Psoas muscle (tissue), 8 donors: ENCODE data around the gene S100A8. TPM values are rescaled to one million over a fixed set of nuclear protein-coding genes. Genes with fewer than 3 reads are reported as not detected.

ENCODE experiments used
- ATAC-seq, 4 donors: fragments of 200-7000 bp; cut with Tn5 transposase; one replicate each; pipeline ENCODE4 v1.9.1; 2020; ENCODE audit warnings: moderate library complexity in 3 of 4, mild to moderate bottlenecking in 2 of 4
- DNase-seq, 2 donors: peaks; one replicate each; pipeline ENCODE4 v3.0.0-alpha.2; 2020
- H3K27ac ChIP-seq: fragments of 200-600 bp; one replicate; pipeline ENCODE4 v1.8.0; 2022
- H3K27me3 ChIP-seq, 3 donors: fragments of 200-600 bp in 1 of 3; one replicate each; pipeline versions ENCODE4 v1.6.1 to v1.8.0; 2013 to 2022; ENCODE audit warnings: low read length in 2 of 3, mild to moderate bottlenecking in 2 of 3, moderate library complexity in 1 of 3; ENCODE audit not compliant: insufficient read depth in 3 of 3
- H3K36me3 ChIP-seq, 2 donors: fragments of 200-600 bp in 1 of 2; one replicate each; pipeline versions ENCODE4 v1.6.1 to v1.8.0; 2013 to 2022; ENCODE audit warnings: low read depth in 1 of 2, mild to moderate bottlenecking in 1 of 2, moderate library complexity in 1 of 2; ENCODE audit not compliant: insufficient read depth in 1 of 2
- H3K4me1 ChIP-seq: fragments of 200-600 bp; one replicate; pipeline ENCODE4 v1.8.0; 2022
- H3K4me3 ChIP-seq: fragments of 200-600 bp; one replicate; pipeline ENCODE4 v1.8.0; 2022; ENCODE audit warnings: mild to moderate bottlenecking
- H3K9me3 ChIP-seq: fragments of 200-600 bp; one replicate; pipeline ENCODE4 v1.8.0; 2022
- CTCF ChIP-seq: fragments of 200-600 bp; IDR thresholded peaks from one replicate; pipeline ENCODE4 v1.8.0; 2022; ENCODE audit warnings: antibody characterized with exemption
- WGBS, 3 donors: extraction: QIAGEN DNeasy Blood & Tissue Kit; methylation state at CpG; one replicate each; pipeline versions ENCODE4 v1.1.6 to v1.1.7; 2013; 5-methylcytosine and 5-hydroxymethylcytosine counted together
- intact Hi-C, 2 donors: fragments of 100-400 bp; cut with DNase I; formaldehyde crosslinking; loops; one replicate each; pipeline versions ENCODE4 v1.11.0 to v1.14.2; 2022
- polyA plus RNA-seq, 3 donors: library from polyadenylated mRNA; stranded (reverse); fragments of 200-250 nt; gene quantifications; one replicate each; pipeline ENCODE4 v1.2.3, GENCODE V29; 2013
- total RNA-seq, 4 donors: library from RNA; stranded (reverse); fragmentation: NEBNext Ultra II Directional in 2 of 4; extraction: Animal tissue kit (Norgen Biotek cat#: 25700) in 2 of 4; gene quantifications; one replicate each; pipeline versions ENCODE4 v1.2.1 to v1.2.4, GENCODE V29; 2021 to 2023
- donor health status: healthy with polysubstance abuse.
- donor health status: DM: no; HTN: no; CAD: no; lungs with moderate emphysema.
- donor health status: Bipolar disorder and iron deficiency.
- donor health status: healthy.
- donor health status: DM: yes; HTN: yes; CAD: no.
- donor health status: DM: no; HTN: no; CAD: no.
- donor health status: DM: no; HTN: no; CAD: no.
- donor health status: DM: yes; HTN: yes; CAD: no.

The S100A8 gene
- total and polyA plus RNA-seq, 7 donors, result 16.8 to 57.0 (median 30.6) TPM

- no peak for DNase-seq
- no peak overlapping the region for H3K4me3 ChIP-seq
- 55 to 65% (median 60%) methylated on average over 8 of the region's 8 CpGs for WGBS, 3 donors
- no peaks in the 10 kb centered on the region for H3K36me3 ChIP-seq
- no peak overlapping the region for H3K27ac ChIP-seq
- ATAC-seq, result no peak
- TF ChIP-seq CTCF, result no peak
- H3K9me3 ChIP-seq, result no peaks in the 10 kb centered on the region
- intact Hi-C loops, result loop anchor here in 1 of 2 donors (5.0 to 10.0 kb wide), 3 partner anchors 43 to 400 kb away; partner anchors contain the start of gene S100A2
- no peaks in the 10 kb centered on the region for H3K4me1 ChIP-seq
- peaks cover 0 to 6% (median 0%) of the 10 kb centered on the region in 3 donors for H3K27me3 ChIP-seq
These were observed 36.2 kb downstream of the S100A8 start for GRCh38 chr1:153354515-153355193.

- H3K4me3 ChIP-seq, result no peak overlapping the region
- WGBS, 3 donors, result 76 to 86% (median 79%) methylated on average over 7 of the region's 7 CpGs
- TF ChIP-seq CTCF, result peak; percentile 20
- no peaks in the 10 kb centered on the region for H3K36me3 ChIP-seq
- ATAC-seq, result no peak
- DNase-seq, result no peak
- H3K4me1 ChIP-seq, result no peaks in the 10 kb centered on the region
- peaks cover 0 to 15% (median 3%) of the 10 kb centered on the region in 3 donors for H3K27me3 ChIP-seq
- intact Hi-C loops, result loop anchor here (2.0 to 10.0 kb wide), 4 partner anchors 44 to 401 kb away; partner anchors contain the start of gene S100A2 (in 1 of the 2)
- H3K9me3 ChIP-seq, result no peaks in the 10 kb centered on the region
- H3K27ac ChIP-seq, result no peak overlapping the region
These were observed 37.5 kb downstream of the S100A8 start for GRCh38 chr1:153353226-153353947.

GRCh38 chr1:153352523-153352922, 38.4 kb downstream of the S100A8 start:
- DNase-seq, result peak; percentile 66 to 77
- H3K27ac ChIP-seq, result no peak overlapping the region
- peak; percentile 94 for TF ChIP-seq CTCF
- H3K9me3 ChIP-seq, result no peaks in the 10 kb centered on the region
- intact Hi-C loops, result loop anchor here (1.0 to 10.0 kb wide), 5 partner anchors 45 to 402 kb away; partner anchors contain the start of gene S100A2 (in 1 of the 2)
- peaks cover 0 to 15% (median 3%) of the 10 kb centered on the region in 3 donors for H3K27me3 ChIP-seq
- WGBS, 3 donors, result 0% methylated on average over 4 of the region's 4 CpGs
- peak; percentile 79 to 93 (median 86) for ATAC-seq
- H3K4me1 ChIP-seq, result no peaks in the 10 kb centered on the region
- H3K36me3 ChIP-seq, result no peaks in the 10 kb centered on the region
- no peak overlapping the region for H3K4me3 ChIP-seq

- intact Hi-C loops, result loop anchor here in 1 of 2 donors (5.0 to 10.0 kb wide), 3 partner anchors 47 to 404 kb away; partner anchors contain the start of gene S100A2
- Histone ChIP-seq H3K9me3 (no peaks in the 10 kb centered on the region), H3K4me3 (no peak overlapping the region), H3K27me3 (peaks cover 0 to 30% (median 3%) of the 10 kb centered on the region in 3 donors), H3K4me1 (no peaks in the 10 kb centered on the region), H3K27ac (no peak overlapping the region), H3K36me3 (no peaks in the 10 kb centered on the region)
- WGBS, 3 donors, result 29 to 53% (median 35%) methylated on average over 1 of the region's 1 CpG
- no peak for ATAC-seq
- TF ChIP-seq CTCF, result no peak
- DNase-seq, result no peak
These were observed 40.4 kb downstream of the S100A8 start for GRCh38 chr1:153350321-153350957.
